OCI-LY3 (cell line): ENCODE results near the gene CACNG8.

ENCODE experiments used
- EZH2phosphoT487 ChIP-seq: fragments of 200-600 bp; shearing (Covaris generic); IDR thresholded peaks from 2 replicates; pipeline ENCODE4 v1.6.1; 2018; ENCODE audit warnings: antibody characterized with exemption, mixed run types, low read depth
- TF ChIP-seq, protein P1 (sequence below): fragments of 200-600, 300-600 bp; sonication (generic); IDR thresholded peaks from 2 replicates; pipeline ENCODE4 v1.5.1; 2014; ENCODE audit warnings: antibody characterized with exemption, low read length, low read depth

DNA sequence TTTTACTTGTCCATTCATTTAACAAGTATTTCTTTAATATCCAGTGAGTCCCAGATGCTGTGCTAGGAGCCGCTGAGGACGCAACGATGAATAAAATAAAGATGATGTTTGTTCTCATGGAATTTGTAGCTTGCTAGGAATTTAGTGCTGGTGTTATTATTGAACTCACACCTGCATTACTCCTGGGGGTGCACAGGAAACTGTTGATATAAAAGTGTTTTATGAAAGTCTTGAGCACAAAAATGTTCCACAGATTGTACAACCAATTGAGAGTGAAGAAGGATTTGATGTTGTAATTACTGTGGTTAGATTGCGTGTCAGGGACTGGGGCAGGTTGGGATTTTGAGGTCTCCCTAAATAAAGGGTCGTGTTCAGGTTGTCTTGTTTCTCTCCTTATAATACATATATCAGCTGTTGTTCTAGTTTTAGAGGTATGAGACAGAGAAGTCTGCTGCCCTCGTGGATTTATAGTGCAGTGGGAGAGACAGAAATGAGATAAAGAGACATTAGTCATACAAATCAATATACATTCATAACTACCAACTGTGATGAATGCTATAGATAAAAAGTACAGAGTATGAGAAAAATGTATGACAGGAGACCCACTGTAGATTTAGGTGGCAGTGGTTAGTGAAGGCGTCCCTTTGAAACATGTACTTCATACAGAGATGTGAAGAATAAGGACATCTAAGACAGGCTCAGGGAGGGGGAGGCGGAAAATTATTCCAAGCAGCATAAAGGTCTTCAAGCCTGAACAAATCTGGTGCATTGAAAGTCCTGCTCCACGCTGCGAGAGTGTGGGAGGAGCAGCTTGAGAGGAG, 40.0 kb downstream of the CACNG8 start:
- TF ChIP-seq, protein P1, sequence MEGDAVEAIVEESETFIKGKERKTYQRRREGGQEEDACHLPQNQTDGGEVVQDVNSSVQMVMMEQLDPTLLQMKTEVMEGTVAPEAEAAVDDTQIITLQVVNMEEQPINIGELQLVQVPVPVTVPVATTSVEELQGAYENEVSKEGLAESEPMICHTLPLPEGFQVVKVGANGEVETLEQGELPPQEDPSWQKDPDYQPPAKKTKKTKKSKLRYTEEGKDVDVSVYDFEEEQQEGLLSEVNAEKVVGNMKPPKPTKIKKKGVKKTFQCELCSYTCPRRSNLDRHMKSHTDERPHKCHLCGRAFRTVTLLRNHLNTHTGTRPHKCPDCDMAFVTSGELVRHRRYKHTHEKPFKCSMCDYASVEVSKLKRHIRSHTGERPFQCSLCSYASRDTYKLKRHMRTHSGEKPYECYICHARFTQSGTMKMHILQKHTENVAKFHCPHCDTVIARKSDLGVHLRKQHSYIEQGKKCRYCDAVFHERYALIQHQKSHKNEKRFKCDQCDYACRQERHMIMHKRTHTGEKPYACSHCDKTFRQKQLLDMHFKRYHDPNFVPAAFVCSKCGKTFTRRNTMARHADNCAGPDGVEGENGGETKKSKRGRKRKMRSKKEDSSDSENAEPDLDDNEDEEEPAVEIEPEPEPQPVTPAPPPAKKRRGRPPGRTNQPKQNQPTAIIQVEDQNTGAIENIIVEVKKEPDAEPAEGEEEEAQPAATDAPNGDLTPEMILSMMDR: no peak
- no peak for TF ChIP-seq EZH2phosphoT487
